CD4-positive, alpha-beta T cell (primary cell): Measurements from ENCODE around the gene ECEL1. TPM values are rescaled to one million over a fixed set of nuclear protein-coding genes. Genes with fewer than 3 reads are reported as not detected.
"Not testable (repeated sequence)": the region's sequence is repeated elsewhere in the genome, so short reads cannot be mapped to it uniquely, and the experiment has no call there.

Source experiments
- ATAC-seq: fragments of 200-7000 bp; cut with Tn5 transposase; one replicate; pipeline ENCODE4 v1.10.0; 2022; ENCODE audit warnings: mild to moderate bottlenecking; ENCODE audit not compliant: poor library complexity
- CTCF ChIA-PET: fragments of 350-600 bp; sonication (Branson Sonifier 250); formaldehyde crosslinking; loops from one replicate; lab custom pipeline; 2021; ENCODE audit warnings: antibody characterized with exemption, inconsistent platforms; lab: Charles Lee
- POLR2A ChIA-PET: fragments of 350-600 bp; sonication (Branson Sonifier 250); formaldehyde crosslinking; loops from one replicate; lab custom pipeline; 2021; ENCODE audit warnings: antibody characterized with exemption, inconsistent platforms; lab: Charles Lee
- DNase-seq, 14 experiments: peaks; one replicate each; pipeline ENCODE4 v3.0.0-alpha.2; 2013 to 2020; ENCODE audit warnings: mixed read lengths in 2 of 14
- H3K27ac ChIP-seq, 2 donors: one replicate each; pipeline versions ENCODE4 v1.5.1 to v1.7.0; 2013; ENCODE audit warnings: low read length in 2 of 2, low read depth in 1 of 2, mild to moderate bottlenecking in 1 of 2
- H3K27me3 ChIP-seq, 2 experiments: 1 replicate in 1 of 2; 2 replicates in 1 of 2; pipeline versions ENCODE4 v1.6.1 to v1.7.0; 2013; ENCODE audit warnings: low read length in 2 of 2, control low read depth in 1 of 2, mild to moderate bottlenecking in 1 of 2, moderate library complexity in 1 of 2; ENCODE audit not compliant: insufficient read depth in 2 of 2, control insufficient read depth in 1 of 2
- H3K36me3 ChIP-seq: one replicate; pipeline ENCODE4 v1.6.1; 2013; ENCODE audit warnings: low read length, control low read depth; ENCODE audit not compliant: insufficient read depth
- H3K4me1 ChIP-seq: one replicate; pipeline ENCODE4 v1.6.1; 2013; ENCODE audit warnings: low read length, control low read depth; ENCODE audit not compliant: insufficient read depth
- H3K4me3 ChIP-seq: one replicate; pipeline ENCODE4 v1.5.1; 2013; ENCODE audit warnings: mild to moderate bottlenecking, low read length, moderate library complexity
- H3K9me3 ChIP-seq, 2 experiments: 1 replicate in 1 of 2; 2 replicates in 1 of 2; pipeline versions ENCODE4 v1.6.1 to v1.7.0; 2013; ENCODE audit warnings: low read length in 2 of 2, mild to moderate bottlenecking in 2 of 2, control low read depth in 1 of 2, moderate library complexity in 1 of 2; ENCODE audit not compliant: control insufficient read depth in 1 of 2, insufficient read depth in 1 of 2
- H3K27ac Mint-ChIP-seq: one replicate; pipeline ENCODE4 v1.8.0; 2020; ENCODE audit warnings: mixed read lengths
- H3K27me3 Mint-ChIP-seq: one replicate; pipeline ENCODE4 v1.8.0; 2021; ENCODE audit warnings: mixed read lengths
- H3K36me3 Mint-ChIP-seq: one replicate; pipeline ENCODE4 v1.8.0; 2021; ENCODE audit warnings: low read depth, mixed read lengths
- H3K4me1 Mint-ChIP-seq: one replicate; pipeline ENCODE4 v1.8.0; 2021; ENCODE audit warnings: low read depth, mixed read lengths
- H3K4me3 Mint-ChIP-seq: one replicate; pipeline ENCODE4 v1.8.0; 2020; ENCODE audit warnings: mild to moderate bottlenecking, mixed read lengths
- H3K9me3 Mint-ChIP-seq: one replicate; pipeline ENCODE4 v1.8.0; 2020; ENCODE audit warnings: mixed read lengths
- CTCF ChIP-seq: fragments of 200-600 bp; IDR thresholded peaks from one replicate; pipeline ENCODE4 v1.8.0; 2022; ENCODE audit warnings: antibody characterized with exemption, mild to moderate bottlenecking
- intact Hi-C, 2 experiments: fragments of 100-400 bp; cut with DNase I in 1 of 2; cut with micrococcal nuclease in 1 of 2; formaldehyde crosslinking; loops; one replicate each; pipeline versions ENCODE4 v1.15.1 to v1.9.0; 2023 to 2025; cut with DNase I, micrococcal nuclease
- total RNA-seq, 174 experiments: library from RNA in 2 of 174; stranded (reverse) in 2 of 174; gene quantifications; one replicate each; pipeline ENCODE4 v1.2.3 and lab custom pipeline; 2021 to 2026

The ECEL1 gene
- total RNA-seq, 2 experiments from 2014 or later = not detected

- Mint-ChIP-seq H3K27me3 (peaks cover 3% of the 10 kb centered on the region), H3K9me3 (no peaks in the 10 kb centered on the region), H3K4me1 (no peaks in the 10 kb centered on the region), H3K4me3 (no peak overlapping the region), H3K36me3 (no peaks in the 10 kb centered on the region), H3K27ac (no peak overlapping the region)
- peaks cover 11% of the 10 kb centered on the region for H3K4me1 ChIP-seq
- H3K27me3 ChIP-seq = no peaks in the 10 kb centered on the region
- H3K9me3 ChIP-seq = no peaks in the 10 kb centered on the region
- peak; percentile 55 for ATAC-seq
- TF ChIP-seq CTCF = peak; percentile 57
- POLR2A ChIA-PET = no interaction called here
- CTCF ChIA-PET = interaction anchor here (0.6 to 1.1 kb wide), 2 partner anchors 77 to 694 kb away, joined by 3 read pairs; no protein-coding TSS in a partner anchor
- H3K36me3 ChIP-seq = no peaks in the 10 kb centered on the region
- H3K27ac ChIP-seq = no peak overlapping the region
- peak; percentile 26 to 77 (median 50) for DNase-seq
- intact Hi-C loops = loop anchor here (5.0 to 10.0 kb wide), 3 partner anchors 110 to 517 kb away; partner anchors contain the start of gene NPPC (in 1 of the 2)
- H3K4me3 ChIP-seq = no peak overlapping the region
These were observed 43.1 kb downstream of the ECEL1 start for GRCh38 chr2:232444409-232445148.

GRCh38 chr2:232443669-232444408 lies 43.8 kb downstream of the ECEL1 start:
- H3K27me3 ChIP-seq, H3K9me3 ChIP-seq, H3K9me3 Mint-ChIP-seq, H3K4me3 Mint-ChIP-seq, H3K27me3 Mint-ChIP-seq, H3K4me3 ChIP-seq, H3K4me1 Mint-ChIP-seq, H3K27ac ChIP-seq, ATAC-seq, H3K36me3 ChIP-seq, H3K36me3 Mint-ChIP-seq, H3K27ac Mint-ChIP-seq, DNase-seq, POLR2A ChIA-PET: not testable (repeated sequence)
- intact Hi-C loops = loop anchor here (5.0 to 10.0 kb wide), 3 partner anchors 109 to 517 kb away; partner anchors contain the start of gene NPPC (in 1 of the 2)
- CTCF ChIA-PET = interaction anchor here (1.1 kb wide), 1 partner anchor 78 kb away, joined by 3 read pairs; no protein-coding TSS in a partner anchor
- peaks cover 11% of the 10 kb centered on the region for H3K4me1 ChIP-seq

DNA sequence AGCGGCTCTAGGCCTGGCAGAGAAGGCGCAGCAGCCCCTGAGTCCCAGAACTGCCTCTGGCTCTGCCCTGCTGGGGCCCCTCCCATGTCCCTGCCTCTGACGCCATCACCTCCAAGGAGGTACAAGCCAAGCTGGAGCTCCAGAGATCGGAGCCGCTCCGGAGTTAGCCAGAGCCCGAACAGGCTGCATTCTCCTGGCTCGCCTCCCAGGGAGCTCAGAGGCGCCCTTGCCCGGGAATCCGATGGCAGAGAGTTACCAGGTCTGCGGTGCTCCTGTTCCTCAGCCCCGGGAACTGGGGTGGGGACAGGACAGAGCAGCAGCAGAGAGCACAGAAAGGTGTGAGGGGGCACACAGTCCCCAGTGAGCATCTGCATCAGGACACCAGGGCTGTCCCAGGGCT lies 44.6 kb downstream of the ECEL1 start:
- CTCF ChIA-PET, H3K36me3 ChIP-seq, H3K9me3 ChIP-seq, H3K27me3 ChIP-seq, DNase-seq, H3K36me3 Mint-ChIP-seq, POLR2A ChIA-PET, ATAC-seq, H3K9me3 Mint-ChIP-seq, H3K4me1 Mint-ChIP-seq, H3K27ac ChIP-seq, H3K4me3 Mint-ChIP-seq, H3K27ac Mint-ChIP-seq, H3K27me3 Mint-ChIP-seq, H3K4me3 ChIP-seq: not testable (repeated sequence)
- peaks cover 11% of the 10 kb centered on the region for H3K4me1 ChIP-seq
- intact Hi-C loops = loop anchor here (5.0 to 10.0 kb wide), 3 partner anchors 108 to 516 kb away; partner anchors contain the start of gene NPPC (in 1 of the 2)

GRCh38 chr2:232442431-232442830 lies 45.2 kb downstream of the ECEL1 start:
- H3K36me3 ChIP-seq, H3K36me3 Mint-ChIP-seq, H3K4me3 ChIP-seq, ATAC-seq, H3K9me3 Mint-ChIP-seq, H3K4me3 Mint-ChIP-seq, POLR2A ChIA-PET, H3K27me3 Mint-ChIP-seq, H3K4me1 Mint-ChIP-seq, H3K27ac Mint-ChIP-seq, CTCF ChIA-PET, H3K27ac ChIP-seq, H3K27me3 ChIP-seq, H3K9me3 ChIP-seq, DNase-seq: not testable (repeated sequence)
- peaks cover 11% of the 10 kb centered on the region for H3K4me1 ChIP-seq
- intact Hi-C loops = loop anchor here (5.0 to 10.0 kb wide), 3 partner anchors 108 to 515 kb away; partner anchors contain the start of gene NPPC (in 1 of the 2)

DNA sequence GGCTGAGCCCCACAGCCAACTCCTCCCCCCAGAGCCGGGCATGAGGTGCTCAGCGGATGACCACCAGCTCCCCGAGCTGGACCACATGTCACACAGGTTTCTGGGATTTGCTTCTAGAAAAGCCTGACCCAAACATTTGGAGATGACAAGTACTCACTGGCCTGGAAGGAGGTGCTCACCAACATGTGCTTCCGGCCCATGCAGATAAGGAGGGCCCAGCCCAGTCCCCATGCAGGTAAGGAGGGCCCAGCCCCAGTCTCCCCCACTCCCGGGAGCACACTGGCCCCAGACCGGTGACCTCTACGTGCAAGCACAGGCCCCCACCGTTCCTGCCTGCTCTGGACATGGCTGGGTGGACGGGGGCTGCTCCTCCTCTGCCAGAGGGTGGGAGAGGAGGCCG lies 45.7 kb downstream of the ECEL1 start:
- CTCF ChIA-PET, POLR2A ChIA-PET: not testable (repeated sequence)

More for the DNA sequence above, 45.7 kb downstream of the ECEL1 start:
- H3K27ac Mint-ChIP-seq, H3K9me3 Mint-ChIP-seq, H3K4me3 ChIP-seq, H3K9me3 ChIP-seq, ATAC-seq, H3K27me3 ChIP-seq, H3K4me3 Mint-ChIP-seq, H3K4me1 Mint-ChIP-seq, H3K27ac ChIP-seq, H3K27me3 Mint-ChIP-seq, H3K36me3 ChIP-seq, DNase-seq, H3K36me3 Mint-ChIP-seq: not testable (repeated sequence)
- H3K4me1 ChIP-seq = peaks cover 11% of the 10 kb centered on the region
- intact Hi-C loops = loop anchor here (5.0 to 10.0 kb wide), 3 partner anchors 107 to 515 kb away; partner anchors contain the start of gene NPPC (in 1 of the 2)
